CD4-positive, alpha-beta memory T cell (primary cell): ENCODE measurements around the gene SMYD3. TPM values are rescaled to one million over a fixed set of nuclear protein-coding genes. Genes with fewer than 3 reads are reported as not detected.

ENCODE experiments used
- CTCF ChIA-PET: fragments of 350-600 bp; sonication (Branson Sonifier 250); formaldehyde crosslinking; loops from one replicate; lab custom pipeline; 2021; ENCODE audit warnings: inconsistent platforms; ENCODE audit not compliant: partially characterized antibody; lab: Charles Lee
- POLR2A ChIA-PET: fragments of 350-600 bp; sonication (Branson Sonifier 250); formaldehyde crosslinking; loops from one replicate; lab custom pipeline; 2021; ENCODE audit not compliant: partially characterized antibody; lab: Charles Lee
- DNase-seq, 5 donors: peaks; one replicate each; pipeline versions ENCODE4 v3.0.0 to v3.0.0-alpha.2; 2020 to 2022; ENCODE audit warnings: mixed read lengths in 1 of 5
- H3K27ac ChIP-seq: one replicate; pipeline ENCODE4 v1.7.0; 2013; ENCODE audit warnings: low read depth, low read length
- H3K27me3 ChIP-seq: 2 replicates; pipeline ENCODE4 v1.7.0; 2013; ENCODE audit warnings: mild to moderate bottlenecking, low read length, moderate library complexity; ENCODE audit not compliant: insufficient read depth
- H3K36me3 ChIP-seq: 2 replicates; pipeline ENCODE4 v1.7.0; 2013; ENCODE audit warnings: mild to moderate bottlenecking, low read length, moderate library complexity; ENCODE audit not compliant: insufficient read depth
- H3K4me1 ChIP-seq: 2 replicates; pipeline ENCODE4 v1.7.0; 2013; ENCODE audit warnings: mild to moderate bottlenecking, low read length, moderate library complexity; ENCODE audit not compliant: insufficient read depth
- H3K4me3 ChIP-seq, 2 donors: one replicate each; pipeline ENCODE4 v1.7.0; 2013; ENCODE audit warnings: low read length in 2 of 2, mild to moderate bottlenecking in 1 of 2
- H3K9me3 ChIP-seq, 2 donors: one replicate each; pipeline ENCODE4 v1.7.0; 2013; ENCODE audit warnings: low read length in 2 of 2, control low read depth in 1 of 2; ENCODE audit not compliant: control insufficient read depth in 1 of 2
- H3K27ac Mint-ChIP-seq, 7 donors: one replicate each; pipeline ENCODE4 v1.8.0; 2020 to 2021; ENCODE audit warnings: mixed read lengths in 7 of 7, mild to moderate bottlenecking in 6 of 7, inconsistent platforms in 3 of 7, moderate library complexity in 3 of 7
- H3K27me3 Mint-ChIP-seq, 2 donors: one replicate each; pipeline ENCODE4 v1.8.0; 2020 to 2021; ENCODE audit warnings: mixed read lengths in 2 of 2
- H3K36me3 Mint-ChIP-seq, 2 donors: one replicate each; pipeline ENCODE4 v1.8.0; 2020 to 2021; ENCODE audit warnings: mixed read lengths in 2 of 2, inconsistent platforms in 1 of 2, mild to moderate bottlenecking in 1 of 2
- H3K4me1 Mint-ChIP-seq, 4 donors: one replicate each; pipeline ENCODE4 v1.8.0; 2020 to 2021; ENCODE audit warnings: mixed read lengths in 4 of 4, mild to moderate bottlenecking in 1 of 4
- H3K4me3 Mint-ChIP-seq, 8 donors: one replicate each; pipeline ENCODE4 v1.8.0; 2020 to 2021; ENCODE audit warnings: mixed read lengths in 8 of 8, mild to moderate bottlenecking in 7 of 8, moderate library complexity in 6 of 8, inconsistent platforms in 3 of 8
- H3K9me3 Mint-ChIP-seq, 8 donors: one replicate each; pipeline ENCODE4 v1.8.0; 2020 to 2021; ENCODE audit warnings: mixed read lengths in 8 of 8, mild to moderate bottlenecking in 5 of 8, inconsistent platforms in 3 of 8, moderate library complexity in 1 of 8
- intact Hi-C: fragments of 100-400 bp; cut with micrococcal nuclease; formaldehyde crosslinking; loops from one replicate; pipeline ENCODE4 v1.15.1; 2023
- polyA plus RNA-seq, 2 donors: library from polyadenylated mRNA; unstranded; fragments of 300-500 nt; fragmentation: Illumina TruSeq; gene quantifications; one replicate each; pipeline ENCODE4 v1.2.3, GENCODE V29; 2021
- total RNA-seq, 2 experiments: library from RNA; stranded (reverse); gene quantifications; one replicate each; pipeline ENCODE4 v1.2.3, GENCODE V29; 2021

SMYD3 gene
- total and polyA plus RNA-seq, 4 experiments from 2014 or later, result 19.5 to 28.9 (median 22.9) TPM

DNA sequence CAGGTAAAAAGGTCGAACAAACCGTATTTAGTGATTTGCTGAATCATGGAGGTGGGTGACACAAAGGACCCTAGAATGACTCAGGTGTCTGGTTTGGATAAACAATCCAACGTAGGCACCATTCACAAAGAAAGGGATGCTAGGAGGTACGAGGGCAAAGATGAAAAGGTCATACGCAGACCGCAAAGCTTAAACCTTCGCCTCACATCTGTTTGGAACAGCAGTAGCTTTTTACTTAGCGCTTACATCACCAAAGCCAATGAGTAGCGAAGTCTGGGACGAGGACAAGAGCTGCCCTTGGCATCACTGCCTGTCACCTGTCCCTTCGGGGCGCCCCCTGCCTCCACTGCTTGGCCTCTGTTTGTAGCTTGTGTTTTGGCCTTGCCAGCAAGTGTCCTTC, 350.2 kb downstream of the SMYD3 start:
- ChIA-PET CTCF (interaction anchor here (1.1 to 1.6 kb wide), 2 partner anchors 11 to 13 kb away, joined by 4 read pairs; no protein-coding TSS in a partner anchor), POLR2A (no interaction called here)
- Histone ChIP-seq H3K4me1 (no peaks in the 10 kb centered on the region), H3K36me3 (no peaks in the 10 kb centered on the region), H3K27ac (no peak overlapping the region), H3K27me3 (no peaks in the 10 kb centered on the region), H3K9me3 (no peaks in the 10 kb centered on the region), H3K4me3 (no peak overlapping the region)
- DNase-seq, result no peak
- H3K27me3 Mint-ChIP-seq, result no peaks in the 10 kb centered on the region
- H3K4me1 Mint-ChIP-seq, result peaks cover 0 to 2% (median under 1%) of the 10 kb centered on the region in 4 donors
- H3K36me3 Mint-ChIP-seq, result peaks cover 2 to 28% of the 10 kb centered on the region in 2 donors
- no peaks in the 10 kb centered on the region for H3K9me3 Mint-ChIP-seq
- no peak overlapping the region for H3K27ac Mint-ChIP-seq
- no peak overlapping the region for H3K4me3 Mint-ChIP-seq
- intact Hi-C loops, result no loop called here

DNA sequence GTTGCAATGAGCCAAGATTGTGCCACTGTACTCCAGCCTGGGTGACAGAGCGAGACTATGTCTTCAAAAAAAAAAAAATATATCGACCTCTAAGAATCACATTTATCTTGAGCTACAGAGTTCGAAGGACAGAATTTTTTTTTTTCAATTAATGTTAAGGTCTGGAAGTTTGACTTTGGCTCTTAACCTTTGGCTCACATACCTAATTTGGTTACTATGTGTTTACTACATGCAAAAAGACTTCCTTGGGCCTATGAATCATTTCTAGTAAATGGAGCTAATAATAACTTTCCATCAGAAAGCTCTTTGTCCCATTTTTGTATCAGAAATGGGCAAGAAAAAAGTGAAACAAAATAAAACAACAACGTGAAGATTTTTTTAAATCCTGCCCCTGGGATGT, 351.2 kb downstream of the SMYD3 start:
- Histone ChIP-seq H3K27me3 (no peaks in the 10 kb centered on the region), H3K4me1 (no peaks in the 10 kb centered on the region), H3K36me3 (no peaks in the 10 kb centered on the region), H3K4me3 (no peak overlapping the region), H3K9me3 (no peaks in the 10 kb centered on the region), H3K27ac (no peak overlapping the region)
- no peak for DNase-seq
- H3K27ac Mint-ChIP-seq, result no peak overlapping the region
- POLR2A ChIA-PET, result no interaction called here
- H3K4me3 Mint-ChIP-seq, result no peak overlapping the region
- intact Hi-C loops, result no loop called here
- peaks cover 0 to 28% of the 10 kb centered on the region in 2 donors for H3K36me3 Mint-ChIP-seq
- no peaks in the 10 kb centered on the region for H3K9me3 Mint-ChIP-seq
- H3K27me3 Mint-ChIP-seq, result no peaks in the 10 kb centered on the region
- H3K4me1 Mint-ChIP-seq, result peaks cover 0 to 2% (median under 1%) of the 10 kb centered on the region in 4 donors
- CTCF ChIA-PET, result interaction anchor here (1.6 kb wide), 1 partner anchor 10 kb away, joined by 4 read pairs; no protein-coding TSS in a partner anchor

DNA sequence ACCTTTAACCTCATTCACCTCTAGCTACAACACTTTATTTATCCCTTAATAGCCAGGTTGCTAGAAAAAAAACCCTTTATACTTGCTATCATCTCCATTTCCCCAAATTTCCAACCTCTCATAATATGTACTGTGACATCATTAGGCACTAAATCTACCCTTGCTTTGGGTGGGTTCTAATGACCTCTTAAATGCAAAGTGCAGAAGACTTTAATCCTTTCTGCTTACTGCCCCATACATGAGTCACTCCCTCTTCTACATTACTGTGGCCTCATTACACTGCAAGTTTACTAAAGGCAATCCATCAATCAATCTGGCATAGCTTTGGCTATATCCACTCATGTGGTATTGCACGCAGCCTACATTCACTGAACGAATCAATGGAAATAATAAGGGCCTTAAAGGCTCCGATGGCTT, 353.3 kb downstream of the SMYD3 start:
- no peak overlapping the region for H3K4me3 Mint-ChIP-seq
- ChIA-PET POLR2A (no interaction called here), CTCF (no interaction called here)
- H3K4me1 Mint-ChIP-seq, result no peaks in the 10 kb centered on the region
- intact Hi-C loops, result no loop called here
- no peaks in the 10 kb centered on the region for H3K27me3 Mint-ChIP-seq
- peaks cover 0 to under 1% (median 0%) of the 10 kb centered on the region in 8 donors for H3K9me3 Mint-ChIP-seq
- peaks cover 0 to 31% of the 10 kb centered on the region in 2 donors for H3K36me3 Mint-ChIP-seq
- Histone ChIP-seq H3K36me3 (no peaks in the 10 kb centered on the region), H3K27me3 (no peaks in the 10 kb centered on the region), H3K9me3 (no peaks in the 10 kb centered on the region), H3K4me1 (no peaks in the 10 kb centered on the region), H3K27ac (no peak overlapping the region), H3K4me3 (no peak overlapping the region)
- no peak for DNase-seq
- peak overlapping the region in 1 of 7 donors; percentile 46 for H3K27ac Mint-ChIP-seq

DNA sequence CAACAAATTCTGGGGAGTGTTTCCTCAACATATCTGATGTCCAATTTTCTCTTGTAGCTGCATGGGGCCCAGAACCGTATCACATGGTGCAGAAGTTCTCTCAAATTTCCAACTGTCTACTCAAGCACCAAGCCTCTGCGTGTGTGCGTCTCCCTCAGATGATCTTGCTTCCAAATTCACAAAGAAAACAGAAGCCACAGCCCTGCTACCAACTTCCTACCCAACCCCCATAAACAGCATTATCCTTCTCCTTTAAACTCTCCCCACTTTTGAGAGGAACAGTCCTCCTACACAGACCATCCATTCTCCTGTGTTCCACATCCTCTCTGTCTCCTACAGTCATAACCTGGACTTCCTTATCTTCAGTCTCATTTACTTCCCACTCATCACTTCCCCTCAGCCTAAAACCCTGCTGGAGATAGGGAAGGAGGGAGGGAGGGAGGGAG, 354.1 kb downstream of the SMYD3 start:
- Histone ChIP-seq H3K4me3 (no peak overlapping the region), H3K27ac (no peak overlapping the region), H3K36me3 (no peaks in the 10 kb centered on the region), H3K9me3 (no peaks in the 10 kb centered on the region), H3K4me1 (no peaks in the 10 kb centered on the region), H3K27me3 (no peaks in the 10 kb centered on the region)
- intact Hi-C loops, result no loop called here
- H3K9me3 Mint-ChIP-seq, result peaks cover 0 to 2% (median 0%) of the 10 kb centered on the region in 8 donors
- no peak overlapping the region for H3K4me3 Mint-ChIP-seq
- CTCF ChIA-PET, result no interaction called here
- no peaks in the 10 kb centered on the region for H3K27me3 Mint-ChIP-seq
- H3K27ac Mint-ChIP-seq, result no peak overlapping the region
- no peak for DNase-seq
- no peaks in the 10 kb centered on the region for H3K4me1 Mint-ChIP-seq
- H3K36me3 Mint-ChIP-seq, result peaks cover 2 to 37% of the 10 kb centered on the region in 2 donors
- POLR2A ChIA-PET, result no interaction called here

DNA sequence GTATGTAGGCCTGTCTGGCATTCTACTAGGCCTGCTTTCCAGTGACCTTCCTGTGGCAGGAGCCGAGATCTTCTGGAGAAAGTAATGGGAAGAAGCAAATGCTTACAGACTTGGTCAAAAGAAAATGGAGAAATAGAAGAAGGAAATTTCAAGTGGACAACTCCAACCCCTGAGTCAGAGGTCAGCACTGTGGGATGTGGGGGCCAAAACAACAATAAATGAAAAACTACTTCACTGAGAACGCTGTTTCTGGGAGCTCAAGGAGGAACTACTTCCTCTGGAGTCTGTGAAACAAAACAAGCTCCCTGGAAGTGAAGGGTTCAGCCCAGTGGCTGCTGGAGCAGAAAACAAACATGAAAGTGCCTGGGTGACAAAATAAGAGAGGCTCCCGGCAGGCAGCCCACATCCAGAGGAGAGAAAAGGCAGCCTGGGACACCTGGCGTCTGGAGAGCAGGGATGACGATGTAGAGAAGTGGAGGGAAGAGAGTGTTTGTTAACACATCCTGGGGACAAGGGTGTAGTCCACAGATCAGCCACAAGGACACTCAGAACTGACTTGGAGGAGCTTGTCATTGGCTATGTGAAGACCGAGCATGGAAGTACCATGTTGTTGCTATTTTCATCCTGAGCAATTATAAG, 355.2 kb downstream of the SMYD3 start:
- Mint-ChIP-seq H3K4me3 (no peak overlapping the region), H3K27ac (no peak overlapping the region), H3K9me3 (peaks cover 0 to 2% (median 0%) of the 10 kb centered on the region in 8 donors), H3K4me1 (no peaks in the 10 kb centered on the region), H3K27me3 (no peaks in the 10 kb centered on the region), H3K36me3 (peaks cover 2 to 41% of the 10 kb centered on the region in 2 donors)
- H3K27ac ChIP-seq, result no peak overlapping the region
- H3K36me3 ChIP-seq, result no peaks in the 10 kb centered on the region
- CTCF ChIA-PET, result no interaction called here
- no peaks in the 10 kb centered on the region for H3K4me1 ChIP-seq
- H3K9me3 ChIP-seq, result no peaks in the 10 kb centered on the region
- no peak overlapping the region for H3K4me3 ChIP-seq
- no peak for DNase-seq
- H3K27me3 ChIP-seq, result no peaks in the 10 kb centered on the region
- POLR2A ChIA-PET, result no interaction called here
- intact Hi-C loops, result no loop called here

DNA sequence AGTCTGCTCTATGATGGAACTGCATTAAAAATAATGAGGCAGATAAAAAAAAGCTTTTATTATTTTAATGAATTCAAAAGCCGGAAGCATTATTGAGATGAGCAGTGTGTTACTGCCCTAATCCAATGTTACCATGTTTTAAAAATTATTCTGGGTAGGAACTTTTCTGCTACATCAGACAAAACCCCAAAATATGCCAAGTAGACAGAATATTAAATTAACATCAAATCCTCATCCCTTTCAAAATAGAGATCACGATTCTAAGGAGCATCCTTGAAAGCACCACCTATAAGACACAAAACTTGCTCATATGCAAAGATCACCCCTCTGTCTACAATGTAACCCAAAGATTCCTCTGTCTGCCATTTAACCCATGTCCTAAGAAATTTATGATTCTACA, 357.5 kb downstream of the SMYD3 start:
- no peaks in the 10 kb centered on the region for H3K27me3 ChIP-seq
- Mint-ChIP-seq H3K36me3 (peaks cover 5 to 53% of the 10 kb centered on the region in 2 donors), H3K27me3 (no peaks in the 10 kb centered on the region), H3K27ac (no peak overlapping the region), H3K4me3 (no peak overlapping the region), H3K4me1 (no peaks in the 10 kb centered on the region), H3K9me3 (peaks cover 0 to 2% (median 0%) of the 10 kb centered on the region in 8 donors)
- no peak overlapping the region for H3K4me3 ChIP-seq
- no peak overlapping the region for H3K27ac ChIP-seq
- POLR2A ChIA-PET, result no interaction called here
- H3K4me1 ChIP-seq, result no peaks in the 10 kb centered on the region
- H3K9me3 ChIP-seq, result no peaks in the 10 kb centered on the region
- no peaks in the 10 kb centered on the region for H3K36me3 ChIP-seq
- CTCF ChIA-PET, result no interaction called here
- intact Hi-C loops, result no loop called here
- DNase-seq, result no peak

DNA sequence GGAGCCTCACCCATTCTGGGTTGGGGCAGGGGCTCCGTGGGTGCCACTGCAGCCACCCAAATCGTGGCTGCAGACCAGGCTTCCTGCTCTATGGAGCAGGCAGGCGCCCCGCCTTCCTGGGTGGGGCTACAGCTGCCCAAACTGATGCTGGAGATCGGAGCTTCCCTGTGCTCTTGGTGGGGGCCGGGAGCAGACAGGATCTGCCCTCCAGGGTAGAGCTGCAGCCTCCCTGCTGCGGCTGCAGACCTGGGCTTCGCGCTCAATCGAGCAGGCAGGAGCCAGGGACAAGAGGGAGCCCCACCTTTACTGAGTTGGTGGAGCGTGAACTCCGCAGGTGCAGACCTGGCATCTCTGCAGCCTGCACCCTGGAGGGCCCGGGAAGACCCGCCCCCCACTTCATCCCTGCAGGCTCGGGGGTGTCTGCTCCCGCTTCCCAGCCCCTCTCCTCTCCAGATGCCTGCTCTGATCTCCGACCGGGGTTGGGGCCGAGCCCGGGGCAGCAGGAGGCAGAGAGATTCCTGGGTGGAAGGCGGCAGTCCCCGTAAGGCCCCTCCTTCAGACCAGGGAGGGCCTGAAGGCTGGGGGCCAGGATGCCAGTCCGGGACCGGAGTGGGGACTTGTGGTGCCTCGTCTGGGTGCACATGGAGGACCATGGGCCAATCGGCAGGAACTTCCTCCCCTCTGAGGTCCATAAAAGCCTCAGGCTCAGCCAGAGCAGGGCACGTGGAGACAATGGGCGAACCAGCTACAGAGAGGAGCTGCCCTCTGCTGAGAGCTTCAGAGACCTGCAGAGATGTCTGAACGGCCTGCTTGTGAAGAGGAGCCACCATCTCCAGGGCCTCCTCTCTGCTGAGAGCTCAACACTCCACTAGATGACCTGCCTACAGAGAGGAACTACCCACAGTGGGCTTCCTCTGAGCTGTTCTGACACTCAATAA, 359.3 kb downstream of the SMYD3 start:
- H3K4me3 Mint-ChIP-seq, result no peak overlapping the region
- no peaks in the 10 kb centered on the region for H3K27me3 Mint-ChIP-seq
- Histone ChIP-seq H3K4me1 (no peaks in the 10 kb centered on the region), H3K9me3 (no peaks in the 10 kb centered on the region), H3K4me3 (no peak overlapping the region), H3K36me3 (no peaks in the 10 kb centered on the region), H3K27me3 (no peaks in the 10 kb centered on the region), H3K27ac (no peak overlapping the region)
- POLR2A ChIA-PET, result no interaction called here
- H3K4me1 Mint-ChIP-seq, result no peaks in the 10 kb centered on the region
- DNase-seq, result no peak
- H3K9me3 Mint-ChIP-seq, result peaks cover 0 to 2% (median 0%) of the 10 kb centered on the region in 8 donors
- peaks cover 5 to 49% of the 10 kb centered on the region in 2 donors for H3K36me3 Mint-ChIP-seq
- no peak overlapping the region for H3K27ac Mint-ChIP-seq
- intact Hi-C loops, result no loop called here
- CTCF ChIA-PET, result no interaction called here
